CD4-positive, alpha-beta T cell treated with Interleukin-21 for 1 hour (primary cell): ENCODE results near the gene TMEM232.

ENCODE experiments used
- DNase-seq: peaks from one replicate; pipeline ENCODE4 v3.0.0-alpha.2; 2020

The TMEM232 gene

DNA sequence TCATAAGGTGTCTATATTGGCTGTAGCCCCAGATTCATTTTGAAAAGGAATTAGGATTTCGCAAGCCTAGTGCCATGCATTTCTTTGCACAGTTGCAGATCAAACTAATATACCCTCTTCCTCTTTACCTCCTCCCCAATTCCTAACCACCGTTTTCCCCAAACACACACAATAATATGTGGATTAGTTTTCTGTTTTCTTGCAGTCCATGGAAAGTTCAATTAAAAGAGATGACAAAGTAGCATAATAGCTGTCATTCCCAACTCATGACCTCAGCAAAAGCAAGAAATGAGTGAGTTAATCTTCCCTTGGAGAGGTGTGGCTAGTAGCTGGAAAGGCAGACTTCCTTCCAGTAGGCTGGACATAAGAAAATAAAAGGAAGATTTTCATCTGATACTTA lies 349.1 kb downstream of the TMEM232 start:
- DNase-seq, result no peak

- no peak for DNase-seq
Measured at GRCh38 chr5:110376281-110376951, 350.1 kb downstream of the TMEM232 start.

- DNase-seq, result no peak
Measured at GRCh38 chr5:110371725-110372041, 354.8 kb downstream of the TMEM232 start.

DNA sequence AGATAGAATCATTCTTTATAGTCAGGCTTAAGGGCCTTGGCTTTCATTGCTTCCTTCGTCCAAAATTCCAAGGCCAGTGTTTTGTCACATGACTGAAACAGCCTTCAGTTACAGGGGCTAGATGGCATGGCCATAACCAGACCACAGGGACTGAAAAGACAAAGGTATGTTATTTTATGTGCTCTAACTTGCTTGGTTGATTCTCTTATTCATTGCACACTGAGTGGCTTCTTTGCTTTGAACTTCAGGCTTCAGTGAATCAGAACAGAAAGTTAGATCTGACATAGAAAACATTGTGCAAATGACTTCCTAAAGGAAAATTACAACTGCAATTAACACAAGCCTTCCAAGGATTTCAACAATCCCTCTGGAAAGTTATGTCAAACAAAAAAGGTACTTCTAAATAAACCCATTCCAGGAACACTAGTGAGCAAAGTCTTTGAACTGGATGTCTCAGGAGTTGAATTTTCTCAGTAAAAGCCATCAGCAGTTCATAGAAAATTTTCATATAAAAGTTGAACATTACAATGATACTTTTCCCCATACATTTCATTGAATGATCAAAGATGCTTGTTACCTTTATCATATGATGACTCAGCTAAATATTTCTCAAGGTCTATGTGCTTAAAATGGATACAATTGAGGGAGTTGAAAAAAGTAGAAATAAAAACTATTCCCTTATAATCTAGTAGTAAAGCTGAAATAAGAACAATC lies 355.3 kb downstream of the TMEM232 start:
- DNase-seq, result no peak
